A673 (cell line): Measurements from ENCODE around the gene EEPD1. TPM values are rescaled to one million over a fixed set of nuclear protein-coding genes. Genes with fewer than 3 reads are reported as not detected.

ENCODE experiments used
- BruUV-seq: library from RNA; stranded (reverse); fragments of 400-500 nt; replicated peaks from 2 replicates; lab custom pipeline; 2021; lab: Mats Ljungman, UMichigan
- CTCF ChIA-PET: fragments of 300-600 bp; sonication (Branson Sonifier 250); formaldehyde crosslinking; loops from one replicate; lab custom pipeline; 2022; ENCODE audit warnings: antibody characterized with exemption; lab: Charles Lee
- POLR2A ChIA-PET: fragments of 300-600 bp; sonication (Branson Sonifier 250); formaldehyde crosslinking; loops from one replicate; lab custom pipeline; 2022; ENCODE audit warnings: antibody characterized with exemption; ENCODE audit not compliant: low non-redundant PET; lab: Charles Lee
- DNase-seq: peaks from one replicate; pipeline ENCODE4 v3.0.0-alpha.2; 2015; ENCODE audit warnings: low spot score
- H3K27ac ChIP-seq: fragments of 200-600 bp; sonication (generic); 2 replicates; pipeline ENCODE4 v1.5.1; 2016; ENCODE audit warnings: mixed run types, low read depth, mild to moderate bottlenecking, mixed read lengths, antibody characterized with exemption, low read length; ENCODE audit not compliant: poor library complexity, severe bottlenecking
- H3K27me3 ChIP-seq: fragments of 200-600 bp; sonication (generic); replicated peaks from 2 replicates; pipeline ENCODE4 v1.6.1; 2017; ENCODE audit warnings: mixed run types, low read depth, mild to moderate bottlenecking, mixed read lengths, antibody characterized with exemption, low read length; ENCODE audit not compliant: insufficient read depth, poor library complexity
- H3K36me3 ChIP-seq: fragments of 200-600 bp; sonication (generic); 2 replicates; pipeline ENCODE4 v1.6.1; 2016; ENCODE audit warnings: mixed run types, mild to moderate bottlenecking, mixed read lengths, antibody characterized with exemption, low read length; ENCODE audit not compliant: insufficient read depth, poor library complexity, severe bottlenecking
- H3K4me1 ChIP-seq: fragments of 200-600 bp; sonication (generic); 2 replicates; pipeline ENCODE4 v1.6.1; 2017; ENCODE audit warnings: mixed run types, mild to moderate bottlenecking, mixed read lengths, antibody characterized with exemption, low read length; ENCODE audit not compliant: insufficient read depth, poor library complexity, severe bottlenecking
- H3K4me3 ChIP-seq: fragments of 200-600 bp; sonication (generic); 2 replicates; pipeline ENCODE4 v1.5.1; 2016; ENCODE audit warnings: low read depth, mixed run types, mild to moderate bottlenecking, mixed read lengths, low read length; ENCODE audit not compliant: poor library complexity, severe bottlenecking
- H3K9me3 ChIP-seq: fragments of 200-600 bp; sonication (generic); 2 replicates; pipeline ENCODE4 v1.6.1; 2016; ENCODE audit warnings: mixed run types, low read depth, mild to moderate bottlenecking, mixed read lengths, antibody characterized with exemption, low read length; ENCODE audit not compliant: poor library complexity, severe bottlenecking
- CTCF ChIP-seq: fragments of 300-800, 200-600 bp; sonication (generic); conservative IDR thresholded peaks from 2 replicates; pipeline ENCODE4 v1.5.1; 2017; ENCODE audit warnings: low read depth, mild to moderate bottlenecking, antibody characterized with exemption, low read length, moderate library complexity, mixed read lengths
- EZH2 ChIP-seq: fragments of 200-600 bp; sonication (generic); IDR thresholded peaks from 2 replicates; pipeline ENCODE4 v1.6.1; 2017; ENCODE audit warnings: borderline replicate concordance, low read depth, mild to moderate bottlenecking, mixed read lengths, antibody characterized with exemption, low read length; ENCODE audit not compliant: poor library complexity, severe bottlenecking
- intact Hi-C: fragments of 100-400 bp; cut with micrococcal nuclease; formaldehyde crosslinking; loops from one replicate; pipeline ENCODE4 v1.10.0; 2022; ENCODE audit not compliant: unreplicated experiment
- total RNA-seq: library from RNA; stranded (reverse); gene quantifications from 2 replicates; pipeline ENCODE4 v1.2.3, GENCODE V29; 2021

Gene EEPD1
- total RNA-seq, 1 experiment from 2014 or later, result 2.5 TPM

GRCh38 chr7:36298106-36298505, 145.1 kb downstream of the EEPD1 start:
- H3K27ac ChIP-seq, result no peak overlapping the region
- POLR2A ChIA-PET, result no interaction called here
- no peak for TF ChIP-seq EZH2
- no peak for TF ChIP-seq CTCF
- no peak overlapping the region for H3K4me3 ChIP-seq
- H3K4me1 ChIP-seq, result peaks cover 14% of the 10 kb centered on the region
- no peaks in the 10 kb centered on the region for H3K27me3 ChIP-seq
- no peaks in the 10 kb centered on the region for H3K36me3 ChIP-seq
- no peaks in the 10 kb centered on the region for H3K9me3 ChIP-seq
- BruUV-seq, result no TSS peak
- CTCF ChIA-PET, result interaction anchor here (0.6 kb wide), 1 partner anchor 314 kb away, joined by 4 read pairs; no protein-coding TSS in a partner anchor
- no peak for DNase-seq
- intact Hi-C loops, result no loop called here

- DNase-seq, result no peak
- no TSS peak for BruUV-seq
- peaks cover 24% of the 10 kb centered on the region for H3K4me1 ChIP-seq
- H3K9me3 ChIP-seq, result no peaks in the 10 kb centered on the region
- H3K27ac ChIP-seq, result no peak overlapping the region
- ChIA-PET POLR2A (no interaction called here), CTCF (no interaction called here)
- no peaks in the 10 kb centered on the region for H3K27me3 ChIP-seq
- intact Hi-C loops, result no loop called here
- no peak for TF ChIP-seq EZH2
- TF ChIP-seq CTCF, result no peak
- H3K36me3 ChIP-seq, result no peaks in the 10 kb centered on the region
- H3K4me3 ChIP-seq, result no peak overlapping the region
Measured at GRCh38 chr7:36299223-36299774, 146.2 kb downstream of the EEPD1 start.

GRCh38 chr7:36299823-36300341, 146.8 kb downstream of the EEPD1 start:
- TF ChIP-seq EZH2 (no peak), CTCF (no peak)
- H3K27me3 ChIP-seq, result no peaks in the 10 kb centered on the region
- no peaks in the 10 kb centered on the region for H3K36me3 ChIP-seq
- DNase-seq, result no peak
- H3K9me3 ChIP-seq, result no peaks in the 10 kb centered on the region
- peaks cover 30% of the 10 kb centered on the region for H3K4me1 ChIP-seq
- no TSS peak for BruUV-seq
- no peak overlapping the region for H3K4me3 ChIP-seq
- H3K27ac ChIP-seq, result no peak overlapping the region
- POLR2A ChIA-PET, result interaction anchor here (0.7 kb wide), 1 partner anchor 132 kb away, joined by 3 read pairs; no protein-coding TSS in a partner anchor
- CTCF ChIA-PET, result interaction anchor here (1.0 kb wide), 1 partner anchor 19 kb away, joined by 3 read pairs; no protein-coding TSS in a partner anchor
- intact Hi-C loops, result no loop called here
